HK-2 (cell line): ENCODE measurements around the gene PTPN12.
"Not testable (repeated sequence)": the region's sequence is repeated elsewhere in the genome, so short reads cannot be mapped to it uniquely, and the experiment has no call there.

Experiments
- DNase-seq: peaks from one replicate; pipeline ENCODE4 v3.0.0-alpha.2; 2018; ENCODE audit not compliant: unreplicated experiment

The PTPN12 gene

DNA sequence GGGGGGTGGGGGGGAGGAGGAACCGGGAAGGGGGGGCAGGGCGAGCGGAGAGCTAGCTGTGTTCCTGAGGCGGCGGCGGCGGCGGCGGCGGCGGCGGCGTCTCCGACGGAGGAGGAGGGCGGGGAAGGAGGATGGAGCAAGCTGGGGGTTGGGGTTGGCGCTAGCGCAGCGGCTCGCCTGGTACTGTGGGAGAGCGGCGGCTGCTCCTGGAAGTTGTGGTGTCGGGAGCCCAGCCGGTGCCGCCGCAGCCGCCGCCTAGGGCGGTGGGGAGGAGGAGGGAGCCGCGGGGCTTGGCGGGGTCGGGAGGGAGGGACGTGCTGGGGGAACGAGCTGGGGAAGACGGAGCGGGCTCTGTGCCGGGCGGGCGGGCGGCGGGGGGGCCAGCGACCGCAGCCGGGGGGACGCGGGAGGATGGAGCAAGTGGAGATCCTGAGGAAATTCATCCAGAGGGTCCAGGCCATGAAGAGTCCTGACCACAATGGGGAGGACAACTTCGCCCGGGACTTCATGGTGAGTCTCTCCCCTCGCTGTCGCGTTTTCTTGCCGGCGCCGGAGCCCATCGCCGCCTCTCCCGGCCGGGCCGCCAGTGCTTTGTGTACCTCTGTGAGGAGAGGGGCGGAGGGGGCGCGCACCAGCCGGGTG is at the start of gene PTPN12:
PTPN12 (plus strand) TSS at position 160 of the 642 bp plus-strand sequence; CDS start at position 412, 252 bp downstream.
- no peak for DNase-seq

DNA sequence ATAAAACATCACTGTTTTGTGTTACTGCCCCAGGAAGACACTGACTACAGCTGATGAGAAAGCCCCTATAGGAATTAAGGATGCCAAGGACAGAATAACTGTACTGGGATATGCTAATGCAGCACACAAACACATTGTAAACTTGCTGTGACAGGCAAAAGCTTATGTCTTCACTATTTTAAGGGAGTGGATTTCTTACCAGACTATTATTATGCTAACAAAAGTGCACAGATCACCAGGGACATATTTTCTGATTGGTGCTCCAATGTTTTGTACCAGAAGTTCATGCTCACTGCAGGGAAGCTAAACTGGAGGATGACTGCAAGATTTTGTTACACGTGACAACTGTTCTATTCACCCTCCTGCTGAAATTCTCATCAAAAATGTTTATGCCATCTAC is 48.1 kb upstream of the PTPN12 start:
- no peak for DNase-seq

DNA sequence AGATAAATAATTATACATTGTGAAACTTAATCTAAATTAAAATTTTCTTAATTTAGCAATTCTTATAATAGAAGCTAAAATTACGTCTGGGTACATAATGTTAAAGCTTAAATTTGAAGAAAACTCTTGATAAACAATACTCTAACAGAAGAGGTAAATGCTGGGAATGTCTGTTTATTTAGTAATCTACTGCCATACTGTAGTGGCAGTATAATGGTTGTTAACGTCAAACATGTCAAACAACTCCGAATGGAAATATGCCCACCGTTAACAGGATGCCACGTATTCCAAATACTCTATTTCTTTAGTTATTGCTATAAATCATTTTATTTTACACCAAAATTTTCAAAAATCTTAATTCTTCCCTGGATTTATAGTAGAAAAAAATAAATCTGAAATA is 40.0 kb upstream of the PTPN12 start:
- no peak for DNase-seq

DNA sequence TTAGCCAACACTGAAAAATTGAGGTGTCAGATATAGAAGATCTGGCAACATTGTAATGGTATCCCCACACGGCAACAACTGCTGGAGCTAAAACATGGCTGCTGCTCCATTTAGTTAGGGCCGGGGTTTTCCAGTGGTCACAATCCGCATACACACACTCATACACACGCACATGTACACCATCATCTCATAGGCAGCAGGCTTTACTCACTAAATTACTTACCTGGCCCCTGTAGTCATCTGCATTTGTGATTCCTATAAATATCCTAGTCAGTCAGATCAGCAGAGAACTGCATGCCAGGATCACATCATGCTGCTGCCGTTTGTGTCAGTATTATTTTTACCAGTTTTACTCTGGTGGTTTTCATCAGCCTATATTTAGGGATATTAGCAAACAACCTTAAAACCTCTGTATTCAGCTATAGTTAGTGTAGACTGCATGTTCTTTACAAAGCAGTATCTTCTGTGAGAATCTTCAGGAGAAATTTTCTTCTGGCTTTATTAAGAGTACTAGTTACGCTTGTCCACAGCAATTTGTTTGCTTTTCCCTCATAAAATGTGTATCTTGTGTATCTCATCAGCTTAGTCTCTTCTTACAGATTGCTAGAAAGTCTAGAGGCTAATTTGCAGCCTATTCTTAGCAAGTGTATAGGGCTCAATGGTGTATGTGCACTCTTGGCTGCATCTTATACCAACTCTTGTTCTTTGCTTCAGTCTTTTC is 38.3 kb upstream of the PTPN12 start:
- DNase-seq, result no peak

DNA sequence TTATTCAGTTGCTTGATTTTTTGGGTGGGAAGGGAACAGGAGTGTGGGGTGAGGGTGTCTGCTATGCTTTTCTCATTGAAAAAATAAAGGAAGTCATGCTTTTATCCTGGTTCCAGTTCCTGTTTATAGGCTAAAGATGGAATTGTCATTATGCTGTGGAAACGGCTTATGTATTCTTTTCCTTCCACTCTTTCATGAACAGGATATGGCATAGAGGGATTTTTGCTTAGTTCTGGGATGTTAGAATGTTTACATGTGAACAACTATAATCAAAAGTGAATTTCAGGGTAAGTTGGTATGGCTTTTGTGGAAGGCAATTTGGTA is 35.9 kb upstream of the PTPN12 start:
- no peak for DNase-seq

DNA sequence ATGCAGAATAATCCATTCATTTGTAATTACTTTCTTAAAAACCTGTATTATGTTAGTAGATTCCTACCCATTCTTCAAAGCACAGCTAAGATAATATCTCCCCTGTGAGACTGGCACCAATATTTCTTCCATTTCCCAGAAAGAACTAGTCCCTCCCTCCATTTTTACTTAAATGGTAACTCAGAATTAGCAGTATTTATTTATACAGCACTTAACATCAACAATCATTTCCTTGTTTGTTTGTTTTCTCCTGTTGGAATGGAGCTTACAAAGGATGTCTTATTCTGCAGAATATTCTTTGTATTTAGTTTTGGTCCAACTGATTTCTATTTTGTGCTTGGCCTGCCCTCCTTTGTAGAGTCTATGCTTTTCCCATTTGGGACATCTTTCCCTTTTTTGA is 32.1 kb upstream of the PTPN12 start:
- no peak for DNase-seq

DNA sequence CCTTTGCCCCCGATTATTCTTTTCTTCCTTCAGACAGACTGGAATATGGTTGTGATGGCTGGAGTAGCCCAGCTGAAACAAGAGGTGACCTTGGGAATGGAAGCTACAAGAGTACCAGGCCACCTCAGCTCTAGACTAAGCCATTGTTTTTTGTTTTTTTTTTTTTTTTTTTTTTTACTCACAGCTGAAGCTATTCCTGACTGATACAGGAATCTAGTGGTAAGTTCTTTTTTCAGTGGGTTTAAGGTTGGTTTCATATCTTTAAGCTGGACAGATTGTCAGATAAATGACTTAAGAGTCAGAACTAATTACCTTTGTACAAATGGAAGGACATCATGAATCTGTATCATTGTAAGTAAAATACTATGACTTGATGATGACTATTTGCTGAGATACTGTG is 30.2 kb upstream of the PTPN12 start:
- DNase-seq, result no peak

DNA sequence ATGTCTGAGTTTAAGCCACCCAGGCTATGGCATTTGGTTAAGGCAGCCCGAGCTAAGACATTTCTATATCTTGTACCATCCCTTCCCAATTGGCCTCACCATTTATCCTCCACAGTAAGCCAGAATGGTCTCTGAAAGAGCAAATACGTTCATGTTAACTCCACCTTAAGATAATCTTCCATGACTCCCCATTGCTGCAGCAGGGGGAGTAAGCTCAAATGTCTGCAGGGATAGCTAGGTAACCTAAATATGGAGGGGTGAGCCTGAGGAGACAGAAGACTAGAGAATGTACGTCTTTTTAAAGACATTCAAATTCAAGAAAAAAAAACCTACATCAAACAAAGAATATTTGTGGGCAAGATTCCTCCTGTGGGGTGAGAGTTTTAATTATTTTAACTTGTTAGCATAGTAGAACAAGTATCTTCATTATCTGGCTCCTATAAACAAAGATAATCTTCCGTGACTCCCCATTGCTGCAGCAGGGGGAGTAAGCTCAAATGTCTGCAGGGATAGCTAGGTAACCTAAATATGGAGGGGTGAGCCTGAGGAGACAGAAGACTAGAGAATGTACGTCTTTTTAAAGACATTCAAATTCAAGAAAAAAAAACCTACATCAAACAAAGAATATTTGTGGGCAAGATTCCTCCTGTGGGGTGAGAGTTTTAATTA is 24.0 kb upstream of the PTPN12 start:
- DNase-seq, result not testable (repeated sequence)

DNA sequence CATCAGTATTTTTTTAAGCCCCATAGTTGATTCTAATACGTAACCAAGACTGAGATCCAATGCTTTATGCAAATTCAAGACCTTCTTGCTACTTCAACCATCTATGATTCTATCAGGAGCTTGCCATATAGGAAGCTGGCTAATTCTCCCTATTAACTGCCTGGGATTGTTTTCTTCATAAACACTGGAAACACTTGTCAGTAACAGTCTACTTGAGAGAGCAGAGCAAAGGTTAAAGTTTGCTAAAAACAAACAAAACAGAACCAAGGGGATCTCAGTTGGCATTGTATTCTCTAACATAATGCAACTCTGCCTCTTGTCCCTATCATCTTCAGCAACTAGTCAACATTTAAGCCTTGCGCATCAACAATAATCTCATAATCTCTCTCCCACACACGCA is 21.0 kb upstream of the PTPN12 start:
- no peak for DNase-seq

DNA sequence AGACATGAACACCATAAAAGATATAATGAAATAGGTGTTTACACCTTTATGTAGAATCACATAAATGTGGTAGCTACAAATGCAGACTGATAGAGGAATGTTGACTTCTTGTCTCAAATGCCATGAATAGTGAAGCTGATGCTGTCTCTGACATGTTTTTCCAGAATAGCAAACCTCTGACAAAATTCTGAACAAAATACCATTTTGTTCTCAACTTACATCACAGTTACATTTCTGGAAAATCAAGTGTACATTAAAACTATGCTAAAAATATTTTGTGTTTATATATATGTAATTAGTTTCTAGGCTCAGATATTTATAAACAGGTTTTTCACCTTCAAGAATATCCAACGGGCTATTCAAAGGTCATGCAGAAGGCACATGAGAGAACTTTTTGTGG is 16.8 kb upstream of the PTPN12 start:
- no peak for DNase-seq

DNA sequence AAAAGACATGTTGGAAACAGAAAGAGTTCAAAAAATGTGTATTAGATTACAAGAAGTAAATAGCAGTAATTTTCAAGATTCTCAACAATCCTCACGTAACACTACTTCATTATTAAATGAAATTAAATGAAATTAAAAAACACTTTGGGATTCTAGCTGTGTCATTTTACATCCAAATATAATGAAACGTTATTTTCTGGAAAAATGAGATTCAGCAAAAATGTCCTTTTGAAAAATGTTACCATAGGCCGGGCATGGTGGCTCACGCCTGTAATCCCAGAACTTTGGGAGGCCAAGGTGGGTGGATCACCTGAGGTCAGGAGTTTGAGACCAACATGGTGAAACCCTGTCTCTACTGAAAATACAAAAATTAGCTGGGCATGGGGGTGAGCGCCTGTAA is 15.6 kb upstream of the PTPN12 start:
- DNase-seq, result not testable (repeated sequence)

DNA sequence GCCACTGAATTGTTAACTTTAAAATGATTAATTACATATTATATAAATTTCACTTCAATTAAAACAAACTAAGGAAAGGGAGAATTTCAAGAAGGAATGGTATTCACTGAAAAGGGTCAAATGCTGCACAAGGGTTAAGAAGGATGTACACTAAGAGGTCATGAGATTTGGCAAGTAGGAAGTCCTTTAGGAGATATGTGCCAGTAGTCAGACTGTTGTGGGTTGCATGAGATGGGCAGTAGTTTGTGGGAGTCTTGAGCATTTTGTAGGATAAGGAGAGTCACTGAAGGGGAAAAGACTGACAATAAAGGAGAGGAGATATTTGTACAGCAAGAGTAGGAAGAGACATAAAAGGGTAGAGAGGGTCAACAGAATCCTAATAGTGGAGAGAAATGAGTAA is 12.4 kb upstream of the PTPN12 start:
- no peak for DNase-seq

DNA sequence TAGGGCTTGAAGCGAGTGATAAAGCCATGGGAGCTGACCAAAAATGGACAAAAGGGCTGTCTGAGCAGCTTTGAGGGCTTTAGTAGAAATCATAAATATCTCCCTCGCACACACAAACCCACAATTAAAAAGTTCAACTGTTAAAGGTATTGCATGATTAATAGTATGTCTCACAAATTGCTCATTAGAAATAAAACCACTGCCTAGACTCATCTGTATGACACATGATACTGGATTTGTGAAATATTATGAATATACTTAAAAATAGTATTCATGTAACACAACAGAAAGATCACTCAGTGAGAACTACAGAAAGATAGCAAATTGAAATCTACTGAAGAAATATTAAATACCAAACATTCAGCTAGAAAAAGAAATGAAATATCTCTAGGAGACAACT is 11.9 kb upstream of the PTPN12 start:
- DNase-seq, result no peak

DNA sequence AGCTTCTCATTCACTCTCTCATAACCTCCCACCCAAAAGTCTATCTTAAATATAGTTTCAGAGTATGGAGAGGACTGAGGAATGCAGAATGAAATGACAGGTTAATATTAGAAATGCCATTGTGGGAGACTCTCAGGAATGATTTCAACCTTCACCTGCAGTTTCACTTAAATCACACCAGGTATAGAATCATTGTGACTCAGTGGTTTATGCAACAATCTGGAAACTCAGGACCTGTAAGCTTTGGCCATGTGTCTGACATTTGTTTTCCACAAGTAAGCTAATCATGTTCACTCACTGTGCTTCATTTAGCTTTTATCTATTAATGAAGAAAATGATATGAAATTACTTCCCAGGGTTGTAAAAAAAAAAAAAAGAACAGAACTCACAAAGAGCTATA is 8.7 kb upstream of the PTPN12 start:
- no peak for DNase-seq

DNA sequence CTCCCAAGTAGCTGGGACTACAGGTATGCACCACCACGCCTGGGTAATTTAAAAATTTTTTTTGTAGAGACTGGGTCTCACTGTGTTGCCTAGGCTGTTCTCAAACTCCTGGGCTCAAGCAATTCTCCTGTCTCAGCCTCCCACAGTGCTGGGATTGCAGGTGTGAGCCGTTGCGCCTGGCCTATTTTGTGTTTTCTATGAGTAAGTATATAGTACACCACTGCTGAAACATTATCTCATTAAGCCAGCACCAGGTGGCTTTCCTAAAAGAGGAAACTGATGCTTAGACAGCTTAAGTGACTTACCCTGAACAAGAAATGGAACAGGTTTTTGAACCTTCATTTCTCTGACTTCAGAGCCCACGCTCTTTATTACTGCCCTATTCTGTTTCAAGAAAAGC is 7.8 kb upstream of the PTPN12 start:
- DNase-seq, result no peak

DNA sequence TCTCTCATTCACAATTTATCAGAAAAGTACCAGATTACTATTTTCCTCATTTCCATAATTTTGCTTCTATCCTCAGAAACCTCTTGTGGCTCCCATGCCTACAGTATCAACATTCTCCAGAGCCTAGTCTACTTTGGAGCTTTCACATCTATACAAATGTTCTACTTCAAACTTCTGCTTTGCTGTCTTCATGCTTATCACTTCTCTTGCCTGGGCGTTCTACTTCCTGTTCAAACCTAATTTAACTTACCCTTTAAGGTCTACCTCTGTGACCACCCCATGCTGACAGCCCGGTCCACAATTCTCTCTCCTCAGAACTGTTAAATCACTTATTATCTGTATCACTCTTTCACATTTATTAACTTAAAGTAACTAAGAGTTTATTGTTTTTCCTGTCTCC is 6.1 kb upstream of the PTPN12 start:
- no peak for DNase-seq

DNA sequence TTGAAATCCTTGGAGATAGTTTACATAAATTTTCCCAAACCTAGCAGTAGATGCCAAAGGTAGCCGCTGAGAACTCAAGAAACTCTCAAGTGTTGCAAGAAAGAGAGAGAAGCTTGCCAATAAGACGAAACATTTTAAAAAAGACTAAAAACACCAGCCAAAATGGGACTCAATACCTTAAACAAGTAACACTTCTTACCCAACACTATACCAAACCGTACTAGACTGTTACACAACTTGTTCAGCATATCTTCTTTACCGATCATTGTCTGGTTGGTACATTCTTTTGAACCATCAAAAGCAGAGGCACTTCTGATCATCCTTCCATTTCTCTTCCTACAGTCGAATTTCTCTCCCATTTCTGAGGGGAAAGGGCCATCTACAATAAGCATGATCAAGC is 4.8 kb upstream of the PTPN12 start:
- no peak for DNase-seq

DNA sequence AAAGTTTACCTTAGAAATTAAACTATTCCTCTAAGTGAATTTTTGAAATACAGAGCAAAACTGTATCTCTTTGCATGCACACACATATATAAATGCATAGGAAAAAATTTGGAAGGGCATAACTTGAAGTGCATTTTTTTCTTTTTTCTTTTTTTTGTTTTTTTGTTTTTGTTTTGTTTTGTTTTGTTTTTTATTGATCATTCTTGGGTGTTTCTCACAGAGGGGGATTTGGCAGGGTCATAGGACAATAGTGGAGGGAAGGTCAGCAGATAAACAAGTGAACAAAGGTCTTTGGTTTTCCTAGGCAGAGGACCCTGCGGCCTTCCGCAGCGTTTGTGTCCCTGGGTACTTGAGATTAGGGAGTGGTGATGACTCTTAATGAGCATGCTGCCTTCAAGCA is 4.4 kb upstream of the PTPN12 start:
- DNase-seq, result not testable (repeated sequence)

DNA sequence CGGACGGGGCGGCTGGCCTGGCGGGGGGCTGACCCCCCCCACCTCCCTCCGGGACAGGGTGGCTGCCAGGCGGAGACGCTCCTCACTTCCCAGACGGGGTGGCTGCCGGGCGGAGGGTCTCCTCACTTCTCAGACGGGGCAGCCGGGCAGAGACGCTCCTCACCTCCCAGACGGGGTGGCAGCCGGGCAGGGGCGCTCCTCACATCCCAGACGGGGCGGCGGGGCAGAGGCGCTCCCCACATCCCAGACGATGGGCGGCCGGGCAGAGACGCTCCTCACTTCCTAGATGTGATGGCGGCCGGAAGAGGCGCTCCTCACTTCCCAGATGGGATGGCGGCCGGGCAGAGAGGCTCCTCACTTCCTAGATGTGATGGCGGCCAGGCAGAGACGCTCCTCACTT is 3.0 kb upstream of the PTPN12 start:
- not testable (repeated sequence) for DNase-seq

DNA sequence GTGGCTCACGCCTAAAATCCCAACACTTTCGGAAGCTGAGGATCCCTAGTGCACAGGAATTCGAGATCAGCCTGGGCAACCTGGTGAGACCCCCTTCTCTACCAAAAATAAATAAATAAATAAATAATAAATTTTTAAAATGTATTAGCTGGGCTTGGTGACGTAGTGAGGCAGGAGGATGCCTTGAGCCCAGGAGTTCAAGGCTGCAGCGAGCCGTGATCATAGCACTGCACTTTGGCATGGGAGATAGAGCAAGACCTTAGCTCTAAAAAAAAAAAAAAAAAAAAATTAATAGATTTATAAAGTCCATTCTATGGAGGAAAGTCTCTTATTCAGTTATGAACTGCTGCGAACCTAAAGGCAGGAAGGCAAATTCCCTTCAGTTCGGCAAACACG is 1.1 kb upstream of the PTPN12 start:
- peak; percentile 2 for DNase-seq

DNA sequence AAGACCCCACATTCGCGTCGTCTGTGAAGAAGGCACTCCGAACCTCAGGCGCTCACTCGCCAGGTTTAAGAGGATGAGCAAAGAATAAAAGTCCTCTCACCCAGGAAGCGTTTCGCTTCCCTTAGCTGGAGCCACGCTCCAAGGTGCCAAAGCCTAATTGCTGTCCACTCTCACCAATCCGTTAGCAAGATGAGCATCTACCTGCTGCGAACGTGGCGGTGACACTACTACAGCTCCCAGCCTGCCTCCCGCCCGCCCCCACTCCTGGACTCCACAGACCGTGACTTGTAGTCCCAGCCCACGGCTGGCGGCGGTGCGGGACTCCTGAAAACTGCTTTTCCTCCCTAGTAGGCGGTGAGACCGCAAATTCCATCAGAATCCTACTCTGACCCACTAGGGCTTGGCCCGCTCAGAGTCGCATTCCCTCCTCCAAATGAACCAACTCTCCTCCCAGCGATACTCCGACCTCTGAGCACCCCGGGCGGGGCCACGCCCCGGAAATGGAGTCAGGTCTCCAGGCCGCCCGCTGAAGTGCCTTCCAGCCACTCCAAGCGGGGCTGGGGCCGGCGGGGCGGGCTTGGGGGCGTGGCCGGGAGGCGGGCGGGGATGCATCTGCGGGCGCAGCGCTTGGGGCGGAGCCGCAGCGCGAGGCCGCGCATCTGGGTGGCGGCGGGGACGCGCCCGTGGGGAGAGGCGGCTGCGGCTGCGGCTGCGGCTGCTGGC is 521 bp upstream of the PTPN12 start:
- DNase-seq, result peak; percentile 98

DNA sequence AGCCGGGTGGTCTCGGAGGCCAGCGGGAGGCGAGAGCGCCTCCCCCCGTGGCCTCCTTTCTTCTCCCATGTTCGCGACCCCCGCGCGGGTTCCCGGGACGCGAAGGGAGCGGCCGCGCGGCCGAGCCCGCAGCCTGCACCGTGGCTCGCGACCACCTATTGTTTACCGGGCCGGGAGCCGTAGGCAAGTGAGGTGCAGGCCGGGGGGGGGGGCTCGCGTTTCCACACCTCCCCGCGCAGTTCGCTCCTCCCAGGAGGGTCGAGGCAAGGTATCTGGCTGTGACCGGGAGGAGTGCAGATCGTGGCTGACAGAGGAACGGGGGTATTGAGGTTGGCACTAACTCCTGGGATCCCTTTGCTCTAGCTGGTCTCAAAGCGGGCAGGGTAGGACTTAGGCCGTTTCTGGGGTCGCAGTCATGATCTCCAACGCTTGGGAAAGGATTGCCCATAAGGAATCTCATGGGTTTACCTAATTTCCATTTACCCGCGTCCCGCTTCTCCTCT is 734 bp downstream of the PTPN12 start:
- peak; percentile 62 for DNase-seq
